ENCODE measurements around the gene TMCO4.

Gene TMCO4

DNA sequence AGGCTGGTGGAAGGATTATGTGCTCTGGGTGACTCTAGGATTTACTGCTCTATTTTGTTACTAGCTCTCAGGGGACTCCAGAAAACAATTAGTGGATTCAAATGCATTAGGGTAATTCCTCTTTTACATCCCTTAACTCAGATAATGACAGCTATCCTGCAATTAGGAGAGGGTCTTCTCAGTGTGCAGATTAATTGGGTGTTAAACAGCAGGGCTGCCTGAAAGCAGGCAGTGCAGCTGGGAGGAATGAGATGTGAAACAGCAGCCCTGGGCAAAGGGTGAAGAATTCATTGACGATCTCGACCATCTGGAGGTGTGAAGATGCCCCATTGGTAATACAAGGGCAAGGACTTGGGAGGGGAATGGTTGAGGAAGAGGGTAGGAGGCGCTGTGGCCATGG, 68.9 kb downstream of the TMCO4 start:
- Histone ChIP-seq H3K79me2 (ENCODE audit: insufficient read depth, low read depth) (no peaks in the 10 kb centered on the region), H3K27ac (no peak overlapping the region), H3K4me2 (no peak overlapping the region), H3K9ac (no peak overlapping the region), H4K20me1 (ENCODE audit: insufficient read depth) (no peaks in the 10 kb centered on the region), H3K4me3 (IDR thresholded peaks at IDR 0.05; ENCODE audit: insufficient read depth, low read depth, low read length) (no peak overlapping the region), H2AFZ (ENCODE audit: low read depth) (no peak overlapping the region), H3K27me3 (ENCODE audit: insufficient read depth, low read depth) (no peaks in the 10 kb centered on the region), H3K4me1 (ENCODE audit: low read depth, poor library complexity, severe bottlenecking) (no peaks in the 10 kb centered on the region), H3K36me3 (ENCODE audit: insufficient read depth) (no peaks in the 10 kb centered on the region)
- TF ChIP-seq, protein P1, sequence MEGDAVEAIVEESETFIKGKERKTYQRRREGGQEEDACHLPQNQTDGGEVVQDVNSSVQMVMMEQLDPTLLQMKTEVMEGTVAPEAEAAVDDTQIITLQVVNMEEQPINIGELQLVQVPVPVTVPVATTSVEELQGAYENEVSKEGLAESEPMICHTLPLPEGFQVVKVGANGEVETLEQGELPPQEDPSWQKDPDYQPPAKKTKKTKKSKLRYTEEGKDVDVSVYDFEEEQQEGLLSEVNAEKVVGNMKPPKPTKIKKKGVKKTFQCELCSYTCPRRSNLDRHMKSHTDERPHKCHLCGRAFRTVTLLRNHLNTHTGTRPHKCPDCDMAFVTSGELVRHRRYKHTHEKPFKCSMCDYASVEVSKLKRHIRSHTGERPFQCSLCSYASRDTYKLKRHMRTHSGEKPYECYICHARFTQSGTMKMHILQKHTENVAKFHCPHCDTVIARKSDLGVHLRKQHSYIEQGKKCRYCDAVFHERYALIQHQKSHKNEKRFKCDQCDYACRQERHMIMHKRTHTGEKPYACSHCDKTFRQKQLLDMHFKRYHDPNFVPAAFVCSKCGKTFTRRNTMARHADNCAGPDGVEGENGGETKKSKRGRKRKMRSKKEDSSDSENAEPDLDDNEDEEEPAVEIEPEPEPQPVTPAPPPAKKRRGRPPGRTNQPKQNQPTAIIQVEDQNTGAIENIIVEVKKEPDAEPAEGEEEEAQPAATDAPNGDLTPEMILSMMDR (conservative IDR thresholded peaks at IDR 0.05; ENCODE audit: low read depth, low read length) = no peak

DNA sequence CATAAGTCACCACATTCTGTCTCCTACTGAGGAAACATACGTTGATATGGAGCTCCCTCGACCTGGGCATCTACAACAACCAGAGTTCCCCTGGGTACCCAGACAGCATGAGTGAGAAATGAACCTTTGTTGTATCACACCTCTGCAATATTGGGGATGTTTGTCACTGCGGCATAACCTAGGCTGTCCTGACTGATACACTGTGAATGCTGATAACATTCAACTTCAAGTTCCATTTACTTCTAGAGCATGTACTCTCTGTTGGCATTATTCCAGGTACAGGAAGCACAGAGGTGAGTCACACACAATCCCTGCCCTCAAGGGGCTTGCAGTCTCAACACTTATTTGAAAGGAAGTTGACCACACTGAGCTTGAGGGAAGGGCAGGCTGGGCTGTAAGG, 69.5 kb downstream of the TMCO4 start:
- Histone ChIP-seq H3K4me3 (IDR thresholded peaks at IDR 0.05; ENCODE audit: insufficient read depth, low read depth, low read length) (no peak overlapping the region), H3K4me1 (ENCODE audit: low read depth, poor library complexity, severe bottlenecking) (no peaks in the 10 kb centered on the region), H3K4me2 (no peak overlapping the region), H3K9ac (no peak overlapping the region), H3K36me3 (ENCODE audit: insufficient read depth) (no peaks in the 10 kb centered on the region), H2AFZ (ENCODE audit: low read depth) (no peak overlapping the region), H3K27me3 (ENCODE audit: insufficient read depth, low read depth) (no peaks in the 10 kb centered on the region), H3K79me2 (ENCODE audit: insufficient read depth, low read depth) (no peaks in the 10 kb centered on the region), H3K27ac (no peak overlapping the region), H4K20me1 (ENCODE audit: insufficient read depth) (no peaks in the 10 kb centered on the region)
- TF ChIP-seq, protein P1 (conservative IDR thresholded peaks at IDR 0.05; ENCODE audit: low read depth, low read length) = no peak

DNA sequence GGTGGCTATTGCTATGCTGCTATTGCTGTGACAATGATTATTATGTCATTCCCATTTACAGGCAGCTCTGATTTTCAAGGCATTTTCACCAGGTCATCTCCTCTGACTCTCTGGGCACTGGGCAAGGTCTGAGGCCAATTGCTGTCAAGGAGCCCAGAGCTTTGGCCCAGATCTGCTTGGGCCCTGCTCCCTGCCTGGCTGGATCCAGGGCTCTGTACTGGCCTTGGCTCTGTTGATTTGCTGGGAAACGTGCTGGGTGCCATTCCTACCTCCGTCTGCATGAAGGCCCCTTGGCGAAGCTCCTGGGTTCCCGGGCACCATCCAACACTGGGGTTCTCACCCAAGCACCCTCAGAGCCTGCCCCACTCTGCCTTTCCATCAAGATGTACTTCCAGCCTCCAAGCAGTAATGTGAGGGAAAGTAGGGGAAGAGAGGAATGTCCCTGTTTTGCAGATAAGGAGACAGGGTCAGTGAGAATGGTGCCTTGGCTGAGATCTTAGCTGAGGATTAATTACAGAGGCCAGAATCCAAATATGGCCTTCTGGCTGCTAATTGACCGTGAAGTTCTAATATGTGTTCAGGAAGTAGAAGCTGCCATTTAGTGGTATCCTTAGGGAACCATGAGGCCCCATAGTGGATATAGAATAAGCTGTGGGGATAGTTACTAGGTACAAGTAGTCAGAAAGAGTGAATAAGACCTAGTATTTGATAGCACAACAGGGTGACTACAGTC, 71.1 kb downstream of the TMCO4 start:
- no peaks in the 10 kb centered on the region for H3K4me1 ChIP-seq (ENCODE audit: low read depth, poor library complexity, severe bottlenecking)
- H2AFZ ChIP-seq (ENCODE audit: low read depth) = no peak overlapping the region
- H3K36me3 ChIP-seq (ENCODE audit: insufficient read depth) = no peaks in the 10 kb centered on the region
- no peaks in the 10 kb centered on the region for H4K20me1 ChIP-seq (ENCODE audit: insufficient read depth)
- no peak overlapping the region for H3K9ac ChIP-seq
- no peak overlapping the region for H3K4me2 ChIP-seq
- TF ChIP-seq, protein P1 (conservative IDR thresholded peaks at IDR 0.05; ENCODE audit: low read depth, low read length) = no peak
- no peaks in the 10 kb centered on the region for H3K79me2 ChIP-seq (ENCODE audit: insufficient read depth, low read depth)
- H3K27ac ChIP-seq = no peak overlapping the region
- H3K4me3 ChIP-seq (IDR thresholded peaks at IDR 0.05; ENCODE audit: insufficient read depth, low read depth, low read length) = no peak overlapping the region
- H3K27me3 ChIP-seq (ENCODE audit: insufficient read depth, low read depth) = no peaks in the 10 kb centered on the region

DNA sequence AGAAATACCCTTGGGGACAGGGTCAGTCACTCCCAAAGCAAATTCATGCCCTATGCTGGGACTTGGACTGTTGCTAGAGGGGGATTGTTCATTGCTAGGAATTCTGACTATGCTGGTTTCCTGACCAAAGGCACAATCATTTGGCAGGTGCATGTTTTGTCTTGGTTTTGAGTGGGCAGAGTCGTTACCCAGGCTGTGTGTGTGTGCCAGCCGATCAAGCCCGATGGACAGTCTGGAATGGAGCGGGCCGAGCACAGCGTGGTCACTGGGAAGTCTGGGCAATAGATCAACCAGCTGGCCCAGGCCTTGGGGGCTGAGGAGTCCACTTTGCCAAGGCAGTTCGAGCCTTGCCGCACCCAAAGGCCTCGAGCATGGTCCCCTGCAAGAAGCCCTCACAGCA, 74.1 kb downstream of the TMCO4 start:
- no peak overlapping the region for H3K9ac ChIP-seq

More for the DNA sequence above, 74.1 kb downstream of the TMCO4 start:
- Histone ChIP-seq H3K4me1 (ENCODE audit: low read depth, poor library complexity, severe bottlenecking) (no peaks in the 10 kb centered on the region), H2AFZ (ENCODE audit: low read depth) (no peak overlapping the region), H3K4me3 (IDR thresholded peaks at IDR 0.05; ENCODE audit: insufficient read depth, low read depth, low read length) (no peak overlapping the region), H3K79me2 (ENCODE audit: insufficient read depth, low read depth) (no peaks in the 10 kb centered on the region), H3K27me3 (ENCODE audit: insufficient read depth, low read depth) (no peaks in the 10 kb centered on the region), H3K4me2 (no peak overlapping the region), H3K36me3 (ENCODE audit: insufficient read depth) (no peaks in the 10 kb centered on the region), H3K27ac (no peak overlapping the region), H4K20me1 (ENCODE audit: insufficient read depth) (no peaks in the 10 kb centered on the region)
- TF ChIP-seq, protein P1 (conservative IDR thresholded peaks at IDR 0.05; ENCODE audit: low read depth, low read length) = no peak
